Fibroblast of lung (primary cell): ENCODE data around the gene MLYCD.
A peak's percentile ranks its signal among the peaks of the same experiment; 100 is the strongest.

ENCODE experiments used
- EZH2 ChIP-seq: IDR thresholded peaks from 2 replicates; pipeline ENCODE4 v1.5.1; 2012; ENCODE audit warnings: low read length, control low read depth, mild to moderate bottlenecking; ENCODE audit errors: missing control alignments
- TF ChIP-seq, protein P1 (sequence below), 2 donors: IDR thresholded peaks in 1 of 2; conservative IDR thresholded peaks in 1 of 2; 1 replicate in 1 of 2; 2 replicates in 1 of 2; pipeline ENCODE4 v1.5.1; 2011 to 2012; ENCODE audit warnings: low read length in 2 of 2, control low read depth in 1 of 2, inconsistent platforms in 1 of 2, low read depth in 1 of 2, mild to moderate bottlenecking in 1 of 2

DNA sequence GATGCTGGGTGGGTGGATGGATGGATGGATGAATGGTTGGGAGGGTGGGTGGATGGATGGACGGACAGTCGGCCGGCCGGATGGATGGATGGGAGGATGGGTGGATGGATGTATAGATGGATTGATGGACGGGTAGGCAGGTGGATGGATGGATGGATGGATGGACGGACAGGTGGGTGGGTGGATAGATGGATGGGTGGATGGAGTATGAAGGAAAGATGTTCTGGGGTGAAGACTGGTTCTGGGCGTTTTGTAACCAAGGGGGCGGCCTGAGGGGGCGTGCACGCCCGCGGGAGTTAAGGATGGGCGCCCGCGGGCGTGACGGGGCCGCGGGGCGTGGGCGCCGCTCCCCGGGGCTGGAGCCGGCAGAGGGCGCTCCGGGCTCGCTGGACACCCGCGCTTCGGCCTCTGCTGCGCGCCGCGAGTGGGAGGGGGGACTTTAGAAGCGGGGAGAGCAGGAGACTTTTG lies 69.0 kb downstream of the MLYCD start, which contains the start of gene NECAB2:
- TF ChIP-seq EZH2: no peak
- TF ChIP-seq, protein P1, sequence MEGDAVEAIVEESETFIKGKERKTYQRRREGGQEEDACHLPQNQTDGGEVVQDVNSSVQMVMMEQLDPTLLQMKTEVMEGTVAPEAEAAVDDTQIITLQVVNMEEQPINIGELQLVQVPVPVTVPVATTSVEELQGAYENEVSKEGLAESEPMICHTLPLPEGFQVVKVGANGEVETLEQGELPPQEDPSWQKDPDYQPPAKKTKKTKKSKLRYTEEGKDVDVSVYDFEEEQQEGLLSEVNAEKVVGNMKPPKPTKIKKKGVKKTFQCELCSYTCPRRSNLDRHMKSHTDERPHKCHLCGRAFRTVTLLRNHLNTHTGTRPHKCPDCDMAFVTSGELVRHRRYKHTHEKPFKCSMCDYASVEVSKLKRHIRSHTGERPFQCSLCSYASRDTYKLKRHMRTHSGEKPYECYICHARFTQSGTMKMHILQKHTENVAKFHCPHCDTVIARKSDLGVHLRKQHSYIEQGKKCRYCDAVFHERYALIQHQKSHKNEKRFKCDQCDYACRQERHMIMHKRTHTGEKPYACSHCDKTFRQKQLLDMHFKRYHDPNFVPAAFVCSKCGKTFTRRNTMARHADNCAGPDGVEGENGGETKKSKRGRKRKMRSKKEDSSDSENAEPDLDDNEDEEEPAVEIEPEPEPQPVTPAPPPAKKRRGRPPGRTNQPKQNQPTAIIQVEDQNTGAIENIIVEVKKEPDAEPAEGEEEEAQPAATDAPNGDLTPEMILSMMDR (conservative IDR thresholded peaks at IDR 0.05 in 1 of 2, IDR thresholded peaks at IDR 0.05 in 1 of 2; ENCODE audit: low read depth in 1 of 2, low read length in 2 of 2): peak; percentile 30 to 40
